ENCODE data around the gene HLA-A.

HLA-A gene

DNA sequence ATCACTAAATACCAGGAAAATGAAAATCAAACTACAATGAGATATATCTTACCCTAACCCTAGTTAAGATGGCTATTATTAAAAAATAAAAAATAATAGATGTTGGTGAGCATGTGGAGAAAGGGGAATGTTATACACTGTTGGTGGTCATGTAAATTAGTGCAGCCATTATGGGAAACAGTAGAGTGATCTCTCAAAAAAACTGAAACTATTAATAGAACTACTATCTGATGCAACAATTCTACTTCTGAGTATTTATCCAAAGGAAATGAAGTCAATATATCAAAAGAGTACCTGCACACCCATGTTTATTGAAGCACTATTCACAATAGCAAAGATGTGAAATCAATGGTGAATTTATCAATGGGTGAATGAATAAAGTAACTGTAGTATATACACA is 48.6 kb downstream of the HLA-A start:
- DNase-seq: no peak

GRCh38 chr6:29992807-29993206 is 50.5 kb downstream of the HLA-A start:
- peak; percentile 83 for DNase-seq

DNA sequence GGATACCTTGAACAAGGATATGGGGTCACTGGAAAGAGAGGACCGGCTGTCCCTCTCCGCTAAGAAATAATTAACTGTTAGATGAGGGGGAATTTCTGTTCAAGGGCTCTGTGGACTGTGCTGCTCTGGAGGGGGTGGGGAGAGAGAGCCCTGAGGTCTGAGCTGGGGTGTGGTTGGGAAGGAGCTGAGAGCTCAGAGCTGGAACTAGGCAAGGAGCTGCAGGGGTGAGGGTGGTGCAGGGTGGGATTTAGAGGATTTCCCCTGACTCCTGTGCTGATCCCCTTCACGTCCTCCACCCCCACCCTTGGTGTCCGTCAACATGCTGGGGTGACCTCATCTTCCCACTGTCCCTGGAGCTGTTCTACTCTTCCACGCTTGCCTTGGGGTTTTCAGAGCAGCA is 52.5 kb downstream of the HLA-A start:
- DNase-seq: no peak

DNA sequence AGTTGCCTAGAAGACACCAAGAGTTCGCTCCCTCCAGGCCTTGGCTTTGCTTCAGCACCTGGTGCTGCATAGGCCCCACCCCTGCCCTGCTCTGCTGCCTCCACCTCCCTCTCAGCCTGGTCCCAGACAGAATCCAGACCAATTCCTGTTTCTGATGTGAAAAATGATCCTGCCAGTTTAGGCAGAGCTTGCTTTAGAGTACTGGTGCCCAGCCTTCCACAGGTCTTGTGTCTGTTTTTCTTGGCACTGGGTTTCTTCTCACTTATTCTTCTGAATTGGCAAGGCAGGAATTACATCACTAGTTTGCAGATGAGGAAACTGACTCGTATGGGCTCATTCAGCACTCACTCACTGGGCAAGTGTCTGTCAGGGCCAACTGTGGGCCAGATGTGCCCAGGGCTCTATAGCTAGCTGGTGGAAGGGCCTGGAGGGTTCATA is 53.0 kb downstream of the HLA-A start:
- peak; percentile 45 for DNase-seq

All from HCEC 1CT (cell line).